Astrocyte of the cerebellum (primary cell): ENCODE measurements around the gene BFSP1.

Source experiments
- DNase-seq: peaks from one replicate; pipeline ENCODE4 v3.0.0-alpha.2; 2011; ENCODE audit warnings: low read depth
- H3K4me3 ChIP-seq: 2 replicates; pipeline ENCODE4 v1.5.1; 2011; ENCODE audit warnings: mild to moderate bottlenecking, low read depth, low read length, moderate library complexity
- in situ Hi-C: cut with HindIII; loops from 2 replicates; pipeline ENCODE4 v1.10.0; 2017; ENCODE audit warnings: low sequenced_read_pairs
- TF ChIP-seq, protein P1 (sequence below): IDR thresholded peaks from 2 replicates; pipeline ENCODE4 v1.5.1; 2012; ENCODE audit warnings: low read length, low read depth, moderate library complexity, mild to moderate bottlenecking; ENCODE audit errors: missing control alignments

Gene BFSP1

GRCh38 chr20:17571153-17571527 lies 40.0 kb upstream of the BFSP1 start:
- H3K4me3 ChIP-seq, result peak overlapping the region; percentile 96
- in situ Hi-C loops, result no loop called here
- TF ChIP-seq, protein P1, sequence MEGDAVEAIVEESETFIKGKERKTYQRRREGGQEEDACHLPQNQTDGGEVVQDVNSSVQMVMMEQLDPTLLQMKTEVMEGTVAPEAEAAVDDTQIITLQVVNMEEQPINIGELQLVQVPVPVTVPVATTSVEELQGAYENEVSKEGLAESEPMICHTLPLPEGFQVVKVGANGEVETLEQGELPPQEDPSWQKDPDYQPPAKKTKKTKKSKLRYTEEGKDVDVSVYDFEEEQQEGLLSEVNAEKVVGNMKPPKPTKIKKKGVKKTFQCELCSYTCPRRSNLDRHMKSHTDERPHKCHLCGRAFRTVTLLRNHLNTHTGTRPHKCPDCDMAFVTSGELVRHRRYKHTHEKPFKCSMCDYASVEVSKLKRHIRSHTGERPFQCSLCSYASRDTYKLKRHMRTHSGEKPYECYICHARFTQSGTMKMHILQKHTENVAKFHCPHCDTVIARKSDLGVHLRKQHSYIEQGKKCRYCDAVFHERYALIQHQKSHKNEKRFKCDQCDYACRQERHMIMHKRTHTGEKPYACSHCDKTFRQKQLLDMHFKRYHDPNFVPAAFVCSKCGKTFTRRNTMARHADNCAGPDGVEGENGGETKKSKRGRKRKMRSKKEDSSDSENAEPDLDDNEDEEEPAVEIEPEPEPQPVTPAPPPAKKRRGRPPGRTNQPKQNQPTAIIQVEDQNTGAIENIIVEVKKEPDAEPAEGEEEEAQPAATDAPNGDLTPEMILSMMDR, result no peak
- no peak for DNase-seq

DNA sequence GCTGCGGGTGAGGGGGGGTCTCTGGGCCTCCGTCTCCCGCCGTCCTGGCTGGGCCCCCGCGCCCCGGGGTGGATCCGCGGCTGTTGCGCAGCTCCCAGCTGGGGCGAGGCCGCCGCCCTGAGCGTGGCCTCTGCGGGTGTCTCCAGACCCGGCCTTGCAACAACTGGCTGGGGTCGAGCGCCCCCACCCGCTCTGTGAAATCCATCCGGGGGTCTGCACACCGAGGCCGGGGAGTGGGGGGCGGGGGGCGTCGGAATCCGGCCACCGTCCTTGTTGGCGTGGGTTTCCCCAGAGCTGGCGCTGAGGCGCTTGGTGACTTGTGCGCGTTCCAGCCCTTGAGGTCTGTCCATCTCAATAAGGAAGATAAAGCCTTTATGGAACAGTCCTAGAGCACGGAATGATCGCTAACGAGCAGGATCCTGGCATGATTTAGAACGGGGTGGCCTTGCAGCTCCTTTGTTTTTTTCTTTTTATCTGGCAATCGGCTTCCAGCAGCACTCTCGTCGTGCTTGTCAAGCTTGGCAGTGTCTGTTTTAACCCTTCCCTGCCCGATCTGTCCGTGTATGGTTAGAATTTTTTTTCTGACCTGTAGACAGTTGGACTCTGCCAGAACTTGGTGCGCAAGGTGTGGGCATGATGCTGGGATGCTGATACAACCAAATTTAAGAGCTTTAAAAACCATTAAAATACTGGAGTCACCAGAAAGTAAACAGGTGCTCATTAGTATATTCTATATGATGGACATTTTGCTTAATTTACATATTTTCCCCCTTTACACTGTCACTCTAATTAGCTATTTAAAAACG lies 39.4 kb upstream of the BFSP1 start:
- H3K4me3 ChIP-seq, result peak overlapping the region; percentile 96
- TF ChIP-seq, protein P1, result no peak
- in situ Hi-C loops, result no loop called here
- no peak for DNase-seq

DNA sequence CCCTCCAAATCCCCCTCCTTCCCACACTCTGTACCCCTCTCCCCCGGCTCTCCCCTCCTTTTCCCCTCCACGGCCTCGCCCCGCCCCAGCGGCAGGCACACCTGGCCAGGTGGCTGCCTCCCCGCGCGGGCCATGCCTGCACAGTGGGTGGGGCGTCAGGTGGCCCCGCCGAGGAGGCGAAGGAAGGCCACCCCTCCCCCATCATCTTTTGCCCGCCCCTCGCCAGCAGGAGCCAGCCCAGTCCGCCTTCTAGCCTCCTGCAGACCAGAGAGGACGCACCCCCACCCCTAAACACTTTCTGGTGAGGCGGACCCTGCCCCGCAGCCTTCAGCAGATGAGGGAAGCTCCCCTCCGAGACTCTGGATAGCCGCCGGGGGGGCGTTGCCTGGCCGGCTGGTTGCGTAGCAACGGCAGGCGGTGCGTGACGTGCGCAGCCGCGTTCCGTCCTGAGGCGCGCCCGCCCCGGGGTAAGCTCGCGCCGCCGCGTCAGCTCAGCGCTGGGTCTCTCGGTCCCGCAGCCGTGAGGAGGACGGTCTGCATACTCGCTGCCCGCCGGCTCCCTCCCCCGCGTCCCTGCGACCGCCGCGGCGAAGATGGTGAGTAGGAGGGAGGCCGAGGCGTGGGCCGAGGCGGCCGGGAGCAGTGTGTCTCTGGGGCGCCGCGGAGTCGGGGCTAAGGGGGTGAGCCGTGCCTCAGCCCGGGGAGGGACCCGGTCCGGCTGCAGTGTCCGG lies 38.6 kb upstream of the BFSP1 start, which contains the start of gene DSTN:
TSS of gene DSTN (plus strand) at position 460 of the 731 bp plus-strand sequence. CDS start at position 594, 134 bp downstream.
- H3K4me3 ChIP-seq, result peak within 1 kb of the TSS; percentile 96
- TF ChIP-seq, protein P1, result no peak
- in situ Hi-C loops, result no loop called here

DNA sequence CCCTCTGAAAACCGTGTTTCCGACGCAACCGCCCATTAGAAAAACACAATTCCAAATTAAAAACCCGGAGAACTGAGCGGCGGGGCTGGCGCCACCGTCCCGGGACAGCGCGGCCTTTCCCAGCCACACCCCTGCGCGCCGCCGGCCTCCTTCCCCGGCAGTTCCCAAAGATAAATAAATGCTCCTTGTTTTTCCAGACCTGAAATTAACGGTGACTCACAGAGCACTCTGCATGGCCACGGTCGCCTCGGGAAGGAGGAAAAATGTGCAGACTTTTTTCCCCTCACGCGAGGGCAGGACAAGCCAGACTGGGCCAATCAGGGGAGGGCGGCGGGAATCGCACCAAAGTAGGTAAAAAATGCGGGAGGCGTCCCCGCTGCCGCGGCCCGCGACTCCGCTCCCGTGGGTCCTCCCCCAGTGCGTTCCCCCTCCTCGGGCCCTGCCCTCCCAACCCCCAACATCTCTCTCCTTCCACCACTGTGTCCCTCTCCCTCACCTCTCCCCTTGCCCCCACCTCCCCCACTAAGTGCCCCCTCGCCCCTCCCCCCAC lies 37.9 kb upstream of the BFSP1 start:
- peak; percentile 93 for DNase-seq
- peak overlapping the region; percentile 96 for H3K4me3 ChIP-seq
- TF ChIP-seq, protein P1, result no peak
- in situ Hi-C loops, result no loop called here

More for the DNA sequence above, 38.6 kb upstream of the BFSP1 start, which contains the start of gene DSTN:
- DNase-seq, result peak; percentile 88

GRCh38 chr20:17568045-17568788 lies 37.0 kb upstream of the BFSP1 start:
- H3K4me3 ChIP-seq, result peak overlapping the region; percentile 96
- in situ Hi-C loops, result no loop called here
- DNase-seq, result no peak
- TF ChIP-seq, protein P1, result no peak

DNA sequence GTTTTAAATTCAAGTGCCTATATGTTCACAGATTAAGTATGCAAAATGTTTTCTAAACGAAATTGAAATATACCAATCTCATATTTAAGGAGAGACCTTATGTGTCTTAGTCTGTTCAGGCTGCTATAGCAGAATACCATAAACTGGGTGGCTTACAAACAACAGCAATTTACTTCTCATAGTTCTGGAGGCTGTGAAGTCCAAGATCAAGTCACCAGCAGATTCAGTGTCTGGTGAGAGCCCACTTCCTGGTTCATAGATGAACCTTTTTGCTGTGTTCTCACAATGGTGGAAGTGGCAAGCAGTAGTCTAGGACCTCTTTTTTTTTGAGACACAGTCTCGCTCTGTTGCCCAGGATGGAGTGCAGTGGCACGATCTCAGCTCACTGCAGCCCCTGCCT lies 35.2 kb upstream of the BFSP1 start:
- no peak for DNase-seq
- TF ChIP-seq, protein P1, result no peak
- in situ Hi-C loops, result no loop called here
- H3K4me3 ChIP-seq, result no peak overlapping the region
